Panc1 (cell line): ENCODE data around the gene FGD3. TPM values are rescaled to one million over a fixed set of nuclear protein-coding genes. Genes with fewer than 3 reads are reported as not detected.

Experiments
- ATAC-seq: fragments of 200-7000 bp; cut with Tn5 transposase; 2 replicates; pipeline ENCODE4 v1.9.1; 2020; ENCODE audit warnings: mild to moderate bottlenecking, moderate library complexity
- BruUV-seq: library from RNA; stranded (reverse); fragments of 400-500 nt; replicated peaks from 2 replicates; lab custom pipeline; 2021; lab: Mats Ljungman, UMichigan
- CTCF ChIA-PET: fragments of 300-600 bp; sonication (Branson Sonifier 250); formaldehyde crosslinking; loops from one replicate; lab custom pipeline; 2022; ENCODE audit warnings: antibody characterized with exemption; lab: Charles Lee
- POLR2A ChIA-PET: fragments of 300-600 bp; sonication (Branson Sonifier 250); formaldehyde crosslinking; loops from one replicate; lab custom pipeline; 2022; ENCODE audit warnings: antibody characterized with exemption; lab: Charles Lee
- DNase-seq: peaks from one replicate; pipeline ENCODE4 v3.0.0-alpha.2; 2010; ENCODE audit warnings: low read depth, low spot score
- H3K27ac ChIP-seq: 2 replicates; pipeline ENCODE4 v1.5.1; 2011; ENCODE audit warnings: mild to moderate bottlenecking, low read length, inconsistent platforms
- H3K27me3 ChIP-seq: fragments of 200-500 bp; sonication (Bioruptor generic); 2 replicates; pipeline ENCODE4 v1.6.0; 2014; ENCODE audit warnings: low read length, inconsistent platforms; ENCODE audit not compliant: control insufficient read depth, insufficient read depth
- H3K36me3 ChIP-seq: fragments of 200-500 bp; sonication (Bioruptor generic); 2 replicates; pipeline ENCODE4 v1.5.1; 2014; ENCODE audit warnings: inconsistent platforms, mild to moderate bottlenecking, low read length, moderate library complexity; ENCODE audit not compliant: control insufficient read depth, insufficient read depth
- H3K4me1 ChIP-seq: 2 replicates; pipeline ENCODE4 v1.5.1; 2011; ENCODE audit warnings: inconsistent platforms, mild to moderate bottlenecking, low read length, moderate library complexity; ENCODE audit not compliant: control insufficient read depth, insufficient read depth
- H3K4me3 ChIP-seq, 2 experiments: 2 replicates each; pipeline ENCODE4 v1.5.1; 2011 to 2012; ENCODE audit warnings: low read depth in 2 of 2, low read length in 2 of 2, mild to moderate bottlenecking in 2 of 2, inconsistent platforms in 1 of 2, moderate library complexity in 1 of 2
- H3K9me3 ChIP-seq: fragments of 200-500 bp; sonication (Bioruptor generic); 2 replicates; pipeline ENCODE4 v1.5.1; 2014; ENCODE audit warnings: low read depth, mild to moderate bottlenecking, inconsistent platforms, low read length, moderate library complexity; ENCODE audit not compliant: control insufficient read depth, insufficient read depth
- CTCF ChIP-seq: fragments of 450-650 bp; IDR thresholded peaks from 2 replicates; pipeline ENCODE4 v1.5.1; 2017; ENCODE audit warnings: mild to moderate bottlenecking
- POLR2AphosphoS5 ChIP-seq: IDR thresholded peaks from 2 replicates; pipeline ENCODE4 v1.6.1; 2012; ENCODE audit warnings: mild to moderate bottlenecking, low read depth, low read length, moderate library complexity
- REST ChIP-seq, 2 experiments: IDR thresholded peaks; 2 replicates each; pipeline ENCODE4 v1.6.1; 2011 to 2012; ENCODE audit warnings: low read depth in 2 of 2, control low read depth in 1 of 2, low read length in 1 of 2, mild to moderate bottlenecking in 1 of 2, moderate library complexity in 1 of 2; ENCODE audit not compliant: insufficient read depth in 1 of 2
- SIN3A ChIP-seq: IDR thresholded peaks from 2 replicates; pipeline ENCODE4 v1.6.1; 2012; ENCODE audit warnings: low read depth, mild to moderate bottlenecking, low read length, moderate library complexity, borderline replicate concordance; ENCODE audit not compliant: insufficient read depth
- TCF7L2 ChIP-seq: IDR thresholded peaks from 2 replicates; pipeline ENCODE4 v1.6.1; 2011; ENCODE audit warnings: mild to moderate bottlenecking, low read depth, low read length, inconsistent platforms
- in situ Hi-C: cut with HindIII; loops from 2 replicates; pipeline ENCODE4 v1.10.0; 2016; ENCODE audit warnings: low sequenced_read_pairs, low pct_unique_long_range_greater_than_20kb
- intact Hi-C: fragments of 100-400 bp; cut with micrococcal nuclease; formaldehyde crosslinking; loops from one replicate; pipeline ENCODE4 v1.10.0; 2022; ENCODE audit not compliant: unreplicated experiment
- total RNA-seq: library from RNA; stranded (reverse); gene quantifications from one replicate; pipeline ENCODE4 v1.2.1, GENCODE V29; 2021; ENCODE audit not compliant: unreplicated experiment

The FGD3 gene
- total RNA-seq, 1 experiment from 2014 or later, result 0.80 TPM

DNA sequence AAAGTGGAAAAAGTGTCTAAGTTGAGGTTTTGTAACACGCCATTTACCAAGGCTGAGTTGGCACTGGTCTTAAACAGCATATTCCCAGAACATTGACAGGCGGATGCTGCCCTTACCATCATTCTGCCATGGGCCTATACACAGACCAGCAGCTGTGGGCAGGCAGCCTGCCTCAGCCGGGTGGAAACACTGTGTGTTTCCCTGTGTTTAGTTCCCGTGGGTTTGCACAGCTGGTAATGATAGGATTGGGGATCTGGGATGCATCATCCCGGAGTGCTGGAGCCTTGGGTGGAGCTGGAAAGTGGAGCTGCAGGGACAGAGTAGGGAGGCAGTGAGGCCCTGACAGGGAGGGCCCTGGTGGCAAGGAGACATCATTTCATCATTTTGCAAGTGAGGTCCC, 5.5 kb upstream of the FGD3 start:
- ATAC-seq (no peak), DNase-seq (no peak)
- Histone ChIP-seq H3K36me3 (no peaks in the 10 kb centered on the region), H3K27me3 (no peaks in the 10 kb centered on the region; the same call in 1 of the 2 replicates), H3K4me1 (no peaks in the 10 kb centered on the region), H3K4me3 (no peak overlapping the region), H3K9me3 (no peaks in the 10 kb centered on the region), H3K27ac (no peak overlapping the region)
- ChIA-PET POLR2A (interaction anchor here (0.7 kb wide), 1 partner anchor 462 kb away, joined by 5 read pairs; no protein-coding TSS in a partner anchor), CTCF (no interaction called here)
- in situ Hi-C loops, result no loop called here
- intact Hi-C loops, result no loop called here
- TF ChIP-seq TCF7L2 (no peak), POLR2AphosphoS5 (no peak), SIN3A (no peak), REST (IDR thresholded peaks at IDR 0.05; ENCODE audit: insufficient read depth in 1 of 2, low read depth in 2 of 2, low read length in 1 of 2) (no peak), CTCF (no peak)
- no TSS peak for BruUV-seq

- Histone ChIP-seq H3K9me3 (no peaks in the 10 kb centered on the region), H3K27me3 (no peaks in the 10 kb centered on the region; the same call in 1 of the 2 replicates), H3K4me3 (no peak overlapping the region), H3K36me3 (no peaks in the 10 kb centered on the region), H3K27ac (no peak overlapping the region), H3K4me1 (peaks cover 3% of the 10 kb centered on the region; the same call in 1 of the 2 replicates)
- ChIA-PET POLR2A (interaction anchor here (0.6 kb wide), 1 partner anchor 55 kb away, joined by 4 read pairs; no protein-coding TSS in a partner anchor), CTCF (no interaction called here)
- intact Hi-C loops (no loop called here), in situ Hi-C loops (no loop called here)
- TF ChIP-seq CTCF, result no peak
- no peak for TF ChIP-seq POLR2AphosphoS5
- TF ChIP-seq REST (IDR thresholded peaks at IDR 0.05; ENCODE audit: insufficient read depth in 1 of 2, low read depth in 2 of 2, low read length in 1 of 2), result no peak
- TF ChIP-seq SIN3A, result no peak
- TF ChIP-seq TCF7L2, result no peak
- ATAC-seq (no peak), DNase-seq (no peak)
- BruUV-seq, result no TSS peak
Observed at GRCh38 chr9:92942688-92943616, 4.4 kb upstream of the FGD3 start.
